Astrocyte of the spinal cord (primary cell): ENCODE measurements around the gene ADGRV1.

Source experiments
- DNase-seq: peaks from one replicate; pipeline ENCODE4 v3.0.0; 2011; ENCODE audit warnings: low read depth, low spot score
- H3K4me3 ChIP-seq: 2 replicates; pipeline ENCODE4 v1.5.1; 2011; ENCODE audit warnings: low read depth, mild to moderate bottlenecking, low read length, moderate library complexity
- in situ Hi-C: cut with HindIII; loops from 2 replicates; pipeline ENCODE4 v1.10.0; 2017; ENCODE audit warnings: low sequenced_read_pairs
- TF ChIP-seq, protein P1 (sequence below): IDR thresholded peaks from 2 replicates; pipeline ENCODE4 v1.5.1; 2012; ENCODE audit warnings: low read depth, mild to moderate bottlenecking, low read length, inconsistent platforms

The ADGRV1 gene

DNA sequence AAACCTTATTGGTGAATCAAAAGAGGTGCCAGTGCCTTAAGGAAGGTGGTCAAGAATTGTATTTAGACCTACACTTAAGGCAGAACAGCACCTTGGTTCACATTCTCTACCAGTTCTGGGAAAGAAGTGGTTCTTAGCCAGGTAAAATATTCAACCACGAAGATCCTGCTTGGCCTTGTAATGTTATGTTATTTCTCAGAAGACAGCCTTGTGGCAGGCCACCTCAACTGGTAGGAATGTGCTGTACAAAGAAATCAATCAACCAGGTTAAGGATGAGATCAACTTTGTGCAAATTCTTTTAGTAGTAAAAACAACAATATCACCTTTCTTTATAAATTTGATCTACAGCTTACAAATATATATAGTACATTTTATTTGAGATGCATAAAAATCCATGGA, 577.7 kb downstream of the ADGRV1 start:
- no peak overlapping the region for H3K4me3 ChIP-seq
- TF ChIP-seq, protein P1, sequence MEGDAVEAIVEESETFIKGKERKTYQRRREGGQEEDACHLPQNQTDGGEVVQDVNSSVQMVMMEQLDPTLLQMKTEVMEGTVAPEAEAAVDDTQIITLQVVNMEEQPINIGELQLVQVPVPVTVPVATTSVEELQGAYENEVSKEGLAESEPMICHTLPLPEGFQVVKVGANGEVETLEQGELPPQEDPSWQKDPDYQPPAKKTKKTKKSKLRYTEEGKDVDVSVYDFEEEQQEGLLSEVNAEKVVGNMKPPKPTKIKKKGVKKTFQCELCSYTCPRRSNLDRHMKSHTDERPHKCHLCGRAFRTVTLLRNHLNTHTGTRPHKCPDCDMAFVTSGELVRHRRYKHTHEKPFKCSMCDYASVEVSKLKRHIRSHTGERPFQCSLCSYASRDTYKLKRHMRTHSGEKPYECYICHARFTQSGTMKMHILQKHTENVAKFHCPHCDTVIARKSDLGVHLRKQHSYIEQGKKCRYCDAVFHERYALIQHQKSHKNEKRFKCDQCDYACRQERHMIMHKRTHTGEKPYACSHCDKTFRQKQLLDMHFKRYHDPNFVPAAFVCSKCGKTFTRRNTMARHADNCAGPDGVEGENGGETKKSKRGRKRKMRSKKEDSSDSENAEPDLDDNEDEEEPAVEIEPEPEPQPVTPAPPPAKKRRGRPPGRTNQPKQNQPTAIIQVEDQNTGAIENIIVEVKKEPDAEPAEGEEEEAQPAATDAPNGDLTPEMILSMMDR: no peak
- in situ Hi-C loops: no loop called here
- peak; percentile 47 for DNase-seq

DNA sequence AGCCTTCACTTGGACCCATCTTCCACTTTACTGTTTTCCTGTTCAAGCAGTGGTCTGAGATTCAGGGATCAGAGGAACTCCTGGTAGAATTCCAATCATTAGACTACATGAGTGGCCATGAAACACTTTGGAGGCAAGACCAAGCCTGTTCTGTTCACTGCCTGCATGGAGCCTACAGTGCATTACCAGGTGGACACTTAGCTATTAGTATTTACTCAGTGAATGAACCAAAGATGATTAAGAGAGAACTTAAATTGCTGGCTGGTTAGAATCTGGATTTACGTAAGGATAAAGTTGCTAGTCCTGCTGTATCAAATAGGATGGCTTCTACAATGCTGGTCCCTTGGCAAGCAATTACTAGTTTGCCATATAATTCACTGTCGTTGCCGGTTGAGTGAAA, 579.0 kb downstream of the ADGRV1 start:
- in situ Hi-C loops: no loop called here
- H3K4me3 ChIP-seq: no peak overlapping the region
- DNase-seq: no peak
- TF ChIP-seq, protein P1: no peak

DNA sequence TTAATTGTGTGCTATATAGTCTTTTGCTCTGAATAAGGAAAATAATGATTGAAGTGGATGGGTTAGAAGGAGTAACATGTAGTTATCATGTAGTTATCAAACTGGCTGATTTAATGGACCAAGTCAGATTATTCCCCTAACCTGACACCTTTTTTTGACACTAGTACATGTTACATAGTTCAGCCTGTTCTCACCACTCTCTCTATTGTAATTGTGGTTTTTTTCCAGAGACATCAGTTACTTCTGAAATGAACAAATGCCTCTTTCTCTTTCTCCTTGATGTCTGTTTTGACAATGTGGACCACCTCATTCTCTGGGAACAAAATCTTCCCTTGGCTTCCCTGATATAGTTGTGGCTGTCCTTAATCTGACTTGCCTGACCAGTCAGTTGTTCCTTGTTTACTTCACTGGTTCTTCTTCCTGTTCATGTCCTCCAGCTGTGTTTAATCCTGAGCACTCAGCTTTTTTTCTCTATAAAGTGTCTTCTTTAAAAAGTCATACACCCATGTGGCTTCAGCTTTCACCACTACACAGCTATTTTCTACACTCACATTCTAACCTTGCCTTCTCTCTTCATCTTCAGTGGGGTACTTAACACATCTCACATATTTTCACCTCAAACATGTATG, 581.1 kb downstream of the ADGRV1 start:
- H3K4me3 ChIP-seq: no peak overlapping the region
- DNase-seq: no peak
- in situ Hi-C loops: no loop called here
- TF ChIP-seq, protein P1: no peak

DNA sequence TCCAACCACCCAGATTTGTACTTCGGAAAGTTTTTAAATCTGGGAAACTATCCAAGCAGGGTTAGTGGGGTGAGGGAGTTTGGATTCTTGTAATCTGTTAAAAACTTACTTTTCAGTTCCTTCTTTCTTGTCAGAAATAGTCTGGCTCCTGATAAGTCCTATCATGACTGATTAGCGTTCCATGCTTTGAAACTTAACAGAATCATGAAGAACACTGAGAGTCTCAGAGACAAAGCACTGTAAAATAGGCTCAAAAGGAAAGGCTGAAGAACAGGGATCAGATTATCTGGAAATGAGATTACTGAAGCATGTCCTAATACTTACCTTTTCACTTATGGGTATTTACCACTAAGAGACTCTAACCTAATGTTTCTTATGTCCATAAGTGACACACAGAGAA, 582.1 kb downstream of the ADGRV1 start:
- TF ChIP-seq, protein P1: no peak
- in situ Hi-C loops: no loop called here
- DNase-seq: no peak
- no peak overlapping the region for H3K4me3 ChIP-seq

DNA sequence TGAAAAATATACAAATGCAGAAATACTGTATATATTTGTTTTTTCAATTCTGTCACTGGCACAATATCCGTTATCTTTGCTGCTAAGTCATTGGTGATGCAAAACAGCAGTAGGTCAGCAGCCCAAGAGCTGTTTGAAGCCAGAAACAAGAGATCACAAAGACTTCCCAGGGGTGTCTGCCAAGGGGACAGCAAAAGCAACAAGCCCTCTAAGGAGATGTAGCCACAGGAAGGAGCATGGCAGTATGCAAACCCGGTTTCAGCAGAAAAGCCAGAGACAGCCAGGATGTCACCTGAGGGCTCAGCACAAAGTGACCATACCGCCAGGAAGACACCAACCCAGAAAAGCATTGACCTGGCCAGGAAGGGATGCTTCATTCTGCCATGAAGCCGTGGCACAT, 583.0 kb downstream of the ADGRV1 start:
- no peak overlapping the region for H3K4me3 ChIP-seq
- in situ Hi-C loops: no loop called here
- DNase-seq: no peak
- TF ChIP-seq, protein P1: no peak

DNA sequence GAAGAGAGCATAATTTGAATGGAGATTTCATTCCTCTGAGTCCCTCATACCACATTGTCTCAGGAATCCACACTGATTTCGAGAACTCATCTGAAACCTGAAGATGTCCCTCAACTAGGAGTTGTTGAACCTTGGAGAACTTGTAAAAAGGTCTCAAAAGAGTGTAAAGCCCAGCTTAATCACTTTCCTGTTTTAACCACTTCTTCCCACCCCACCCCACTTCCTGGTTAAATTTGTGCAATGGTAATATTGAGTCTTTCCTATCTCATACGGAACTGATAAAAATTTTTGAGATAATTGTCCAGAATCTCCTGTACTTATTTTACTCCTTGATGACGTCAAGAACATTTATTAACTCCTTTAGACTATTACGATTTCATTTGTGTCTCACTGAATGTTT, 583.8 kb downstream of the ADGRV1 start:
- TF ChIP-seq, protein P1: no peak
- H3K4me3 ChIP-seq: no peak overlapping the region
- no peak for DNase-seq
- in situ Hi-C loops: no loop called here

DNA sequence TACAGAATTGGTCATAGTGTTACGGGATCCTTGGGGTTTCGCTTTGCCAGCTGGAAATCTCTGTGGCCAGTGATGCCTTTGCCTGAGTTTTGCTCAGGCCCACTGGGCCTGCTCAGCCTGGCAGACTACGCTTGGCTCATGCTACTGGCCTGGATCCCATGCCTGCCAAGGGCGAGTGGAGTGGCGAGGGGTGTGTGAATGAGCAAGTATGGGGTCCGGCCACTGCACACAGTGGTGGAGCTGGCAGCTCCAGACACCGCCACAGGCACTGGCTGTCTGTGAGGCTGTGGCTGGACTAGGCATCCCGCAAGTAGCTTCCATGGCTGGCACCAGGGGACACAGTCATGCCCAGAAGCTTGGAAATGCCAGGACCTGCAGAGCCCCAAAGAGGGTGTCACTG, 584.2 kb downstream of the ADGRV1 start:
- no peak overlapping the region for H3K4me3 ChIP-seq
- no peak for DNase-seq
- TF ChIP-seq, protein P1: no peak
- in situ Hi-C loops: no loop called here
